ENCODE results near the gene EDN2.

Gene EDN2

GRCh38 chr1:41528726-41529605, 44.5 kb upstream of the EDN2 start (continued):
- no peak for TF ChIP-seq ZBTB10 (tag by site-specific recombination; IDR thresholded peaks at IDR 0.05)

- no peak overlapping the region for H3K4me3 ChIP-seq (ENCODE audit: low read depth, low read length)
- no peak overlapping the region for H3K27ac ChIP-seq (ENCODE audit: extremely low read depth, low read depth, low read length)
- no peaks in the 10 kb centered on the region for H3K9me3 ChIP-seq (ENCODE audit: control insufficient read depth, insufficient read depth, low read depth, low read length)
- ChIA-PET CTCF (no interaction called here), POLR2A (no interaction called here)
- H3K36me3 ChIP-seq (ENCODE audit: control insufficient read depth in 2 of 2, insufficient read depth in 1 of 2, low read length in 2 of 2) = no peaks in the 10 kb centered on the region
- H3K4me1 ChIP-seq (ENCODE audit: control insufficient read depth, insufficient read depth, low read length) = no peaks in the 10 kb centered on the region
- TF ChIP-seq ZNF138 (tag by site-specific recombination; IDR thresholded peaks at IDR 0.05; ENCODE audit: borderline replicate concordance) = no peak
- TF ChIP-seq ZNF274 (IDR thresholded peaks at IDR 0.05; ENCODE audit: low read length) = no peak
- TF ChIP-seq ZNF274 (tag by site-specific recombination; IDR thresholded peaks at IDR 0.05; ENCODE audit: borderline replicate concordance) = peak; percentile 42; the same call in 1 of the 2 replicates
- no peak for TF ChIP-seq ZNF404 (tag by site-specific recombination; IDR thresholded peaks at IDR 0.05)
- TF ChIP-seq REPIN1 (tag by site-specific recombination; IDR thresholded peaks at IDR 0.05; ENCODE audit: low read depth) = no peak
- TF ChIP-seq ZNF514 (tag by site-specific recombination; IDR thresholded peaks at IDR 0.05) = 0 out of 2 replicates have a peak, but pooled peaks have one; percentile 43
- TF ChIP-seq ZBTB11 (tag by site-specific recombination; conservative IDR thresholded peaks at IDR 0.05; ENCODE audit: low read depth) = no peak
- TF ChIP-seq ZFP3 (tag by site-specific recombination; IDR thresholded peaks at IDR 0.05; ENCODE audit: low read depth) = no peak
- TF ChIP-seq ZNF148 (tag by site-specific recombination; IDR thresholded peaks at IDR 0.05; ENCODE audit: borderline replicate concordance) = no peak
- TF ChIP-seq ZBTB6 (tag by site-specific recombination; IDR thresholded peaks at IDR 0.05) = no peak
- no peak for TF ChIP-seq ZNF391 (tag by site-specific recombination; IDR thresholded peaks at IDR 0.05; ENCODE audit: borderline replicate concordance, low read depth)
- TF ChIP-seq ZFP37 (tag by site-specific recombination; IDR thresholded peaks at IDR 0.05) = no peak
- TF ChIP-seq KLF9 (tag by site-specific recombination; IDR thresholded peaks at IDR 0.05; ENCODE audit: low read depth) = 0 out of 2 replicates have a peak, but pooled peaks have one; percentile 3
- TF ChIP-seq KLF1 (tag by site-specific recombination; IDR thresholded peaks at IDR 0.05) = peak; percentile 70
- no peak for TF ChIP-seq ZNF202 (tag by site-specific recombination; IDR thresholded peaks at IDR 0.05; ENCODE audit: borderline replicate concordance)
- no peak for TF ChIP-seq ZNF366 (tag by site-specific recombination; conservative IDR thresholded peaks at IDR 0.05)
- TF ChIP-seq EGR2 (tag by site-specific recombination; IDR thresholded peaks at IDR 0.05; ENCODE audit: low read depth) = peak; percentile 77
- no peak for TF ChIP-seq ZNF791 (tag by site-specific recombination; IDR thresholded peaks at IDR 0.05)
- no peak for TF ChIP-seq PRDM10 (tag by site-specific recombination; IDR thresholded peaks at IDR 0.05)
- TF ChIP-seq ZFHX2 (tag by site-specific recombination; conservative IDR thresholded peaks at IDR 0.05) = peak; percentile 67
- TF ChIP-seq ZSCAN23 (tag by site-specific recombination; IDR thresholded peaks at IDR 0.05) = no peak
Observed at GRCh38 chr1:41528106-41528505, 43.6 kb upstream of the EDN2 start.

All from HEK293 (cell line).